Neural cell (in vitro differentiated cells): Measurements from ENCODE around the gene PCDH9.

Experiments
- EZH2 ChIP-seq: fragments of 200-600, 300-800 bp; shearing (Covaris generic), sonication (generic); IDR thresholded peaks from 2 replicates; pipeline ENCODE4 v1.6.1; 2014; ENCODE audit warnings: antibody characterized with exemption, low read length, borderline replicate concordance, mild to moderate bottlenecking; ENCODE audit not compliant: insufficient read depth, poor library complexity, severe bottlenecking
- RAD21 ChIP-seq: fragments of 450-650 bp; conservative IDR thresholded peaks from 2 replicates; pipeline ENCODE4 v1.6.1; 2014; ENCODE audit warnings: antibody characterized with exemption, mild to moderate bottlenecking, moderate library complexity
- REST ChIP-seq: IDR thresholded peaks from 2 replicates; pipeline ENCODE4 v1.6.1; 2012; ENCODE audit warnings: borderline replicate concordance

GRCh38 chr13:67004511-67004910 is 225.6 kb downstream of the PCDH9 start:
- no peak for TF ChIP-seq EZH2
- no peak for TF ChIP-seq RAD21
- no peak for TF ChIP-seq REST
